Inflammatory macrophage treated with lipopolysaccharide for 4 hours (primary cell): ENCODE measurements around the gene RNF133.
"Not testable (repeated sequence)": the region's sequence is repeated elsewhere in the genome, so short reads cannot be mapped to it uniquely, and the experiment has no call there.

Source experiments
- DNase-seq: peaks from one replicate; pipeline ENCODE4 v3.0.0-alpha.2; 2020

Gene RNF133

DNA sequence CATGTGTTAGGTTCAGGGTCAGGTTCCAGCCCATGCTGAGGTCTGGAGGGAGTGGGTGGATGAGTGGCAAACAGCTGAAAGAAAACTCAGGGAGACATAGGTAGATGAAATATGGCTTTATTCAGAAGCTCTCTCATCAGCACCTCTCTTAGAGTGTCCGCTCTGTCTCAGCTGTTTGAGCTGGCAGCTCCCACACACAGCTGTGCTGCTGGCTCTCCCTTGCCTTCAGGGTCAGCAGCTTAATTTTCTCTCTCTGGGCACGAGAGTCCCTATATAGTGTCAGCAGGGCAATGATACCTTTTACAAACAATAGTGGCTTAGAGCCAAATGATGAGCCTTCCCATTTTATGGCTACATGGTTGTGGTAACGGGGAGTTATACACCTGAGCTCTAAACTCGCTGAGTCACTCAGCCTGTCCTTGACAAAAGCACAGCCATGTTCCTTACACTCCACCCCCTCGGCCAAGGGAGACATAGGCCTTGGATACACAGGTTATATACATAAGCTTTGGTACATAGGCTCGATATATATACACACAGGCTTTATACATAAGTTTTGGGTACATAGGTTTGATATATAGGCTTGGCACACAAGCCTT is 10.4 kb downstream of the RNF133 start:
- DNase-seq = no peak

DNA sequence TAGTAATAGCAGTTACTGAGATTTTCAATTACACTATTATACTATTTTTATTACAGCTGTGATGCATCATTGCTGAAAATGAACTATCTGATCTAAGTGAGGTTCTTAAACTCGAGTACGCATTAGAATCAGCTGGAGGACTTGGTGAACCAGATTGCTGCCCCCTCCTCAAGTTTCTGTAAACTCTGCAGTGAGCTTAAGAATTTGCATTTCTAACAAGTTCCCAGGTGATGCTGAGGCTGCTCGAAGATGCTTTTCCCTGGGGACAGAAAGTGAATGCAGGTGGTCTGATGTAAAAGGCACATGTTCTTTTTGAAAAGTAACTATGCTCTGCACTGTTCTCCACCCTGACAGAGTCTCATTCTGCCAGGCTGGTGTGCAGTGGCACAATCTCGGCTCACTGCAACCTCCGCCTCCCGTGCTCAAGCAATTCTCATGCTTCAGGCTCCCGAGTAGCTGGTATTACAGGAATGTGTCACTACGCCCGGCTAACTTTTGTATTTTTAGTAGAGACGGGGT is 12.5 kb downstream of the RNF133 start:
- no peak for DNase-seq

DNA sequence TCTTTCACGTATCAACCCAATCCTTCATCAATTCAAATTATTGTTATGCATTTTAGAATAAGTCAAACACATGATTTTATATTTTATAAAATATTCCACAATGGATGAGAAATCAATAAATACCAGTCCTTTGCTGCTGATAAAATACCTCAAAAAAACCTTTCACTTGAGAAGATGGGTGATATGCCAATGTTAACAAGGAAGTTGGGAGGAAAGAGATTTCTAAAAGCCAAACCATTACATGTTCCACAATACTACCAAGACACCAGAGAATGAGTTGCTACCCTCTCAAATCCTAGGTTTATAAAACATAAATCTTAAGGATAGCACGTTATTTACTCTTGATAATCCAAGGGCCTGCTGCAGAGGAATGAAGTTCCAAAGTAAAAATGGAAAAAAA is 14.4 kb downstream of the RNF133 start:
- no peak for DNase-seq

DNA sequence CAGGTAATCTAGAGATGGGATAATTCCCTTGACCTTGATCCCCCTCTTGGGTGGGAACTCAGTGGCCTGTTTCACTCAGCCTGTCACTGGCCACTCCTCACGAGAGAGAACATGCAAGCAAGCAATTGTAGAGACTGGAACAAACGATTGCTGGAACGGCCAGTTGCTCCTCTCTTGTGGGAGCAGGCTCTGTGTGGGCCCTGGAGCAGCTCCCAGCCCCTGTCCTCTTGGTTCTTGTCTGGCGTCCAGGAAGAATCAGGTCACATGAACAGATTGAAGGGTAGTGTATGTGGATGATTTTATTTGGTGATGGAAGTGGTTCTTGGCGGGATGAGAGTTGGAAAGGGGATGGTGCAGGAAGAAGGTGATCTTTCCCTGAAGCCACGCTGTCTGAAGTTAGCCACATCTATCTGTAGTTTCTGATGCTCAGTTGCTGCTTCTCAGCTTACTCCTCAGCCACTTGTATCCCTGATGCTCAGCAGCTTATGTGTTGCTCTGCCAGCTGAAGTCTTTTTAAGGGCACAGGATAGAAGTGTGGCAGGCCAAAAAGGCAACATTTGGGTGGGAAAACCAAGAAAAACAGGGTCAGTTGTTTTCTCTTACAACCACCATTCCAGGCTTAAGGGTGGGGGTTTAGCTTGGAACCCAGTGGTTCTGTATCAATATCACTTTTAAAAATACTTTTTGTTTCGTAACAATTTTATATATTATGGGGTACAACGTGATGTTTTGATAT is 15.9 kb downstream of the RNF133 start:
- DNase-seq = no peak

DNA sequence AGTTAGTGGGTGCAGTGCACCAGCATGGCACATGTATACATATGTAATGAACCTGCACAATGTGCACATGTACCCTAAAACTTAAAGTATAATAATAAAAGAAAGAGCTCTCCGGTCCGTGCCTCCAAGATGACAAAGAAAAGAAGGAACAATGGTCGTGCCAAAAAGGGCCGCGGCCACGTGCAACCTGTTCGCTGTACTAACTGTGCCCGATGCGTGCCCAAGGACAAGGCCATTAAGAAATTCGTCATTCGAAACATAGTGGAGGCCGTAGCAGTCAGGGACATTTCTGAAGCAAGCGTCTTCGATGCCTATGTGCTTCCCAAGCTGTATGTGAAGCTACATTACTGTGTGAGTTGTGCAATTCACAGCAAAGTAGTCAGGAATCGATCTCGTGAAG is 17.7 kb downstream of the RNF133 start:
- not testable (repeated sequence) for DNase-seq

DNA sequence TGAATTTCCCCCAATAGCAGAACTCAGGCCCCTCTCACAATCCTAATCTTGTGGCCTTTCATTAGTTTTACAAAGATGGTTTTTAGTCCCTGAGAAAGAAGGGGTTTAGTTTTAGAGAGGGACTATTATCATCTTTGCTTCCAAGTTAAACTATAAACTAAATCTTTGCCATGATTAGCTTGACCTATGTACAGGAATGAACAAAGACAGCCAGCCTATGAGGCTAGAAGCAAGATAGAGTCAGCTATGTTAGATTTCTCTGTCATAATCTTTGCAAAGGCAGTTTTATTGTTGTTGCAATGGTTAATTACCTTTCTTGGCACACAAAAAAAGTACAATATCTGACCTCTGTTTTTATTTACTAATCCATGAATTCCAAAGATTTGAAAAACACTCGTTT is 19.1 kb downstream of the RNF133 start:
- DNase-seq = no peak

DNA sequence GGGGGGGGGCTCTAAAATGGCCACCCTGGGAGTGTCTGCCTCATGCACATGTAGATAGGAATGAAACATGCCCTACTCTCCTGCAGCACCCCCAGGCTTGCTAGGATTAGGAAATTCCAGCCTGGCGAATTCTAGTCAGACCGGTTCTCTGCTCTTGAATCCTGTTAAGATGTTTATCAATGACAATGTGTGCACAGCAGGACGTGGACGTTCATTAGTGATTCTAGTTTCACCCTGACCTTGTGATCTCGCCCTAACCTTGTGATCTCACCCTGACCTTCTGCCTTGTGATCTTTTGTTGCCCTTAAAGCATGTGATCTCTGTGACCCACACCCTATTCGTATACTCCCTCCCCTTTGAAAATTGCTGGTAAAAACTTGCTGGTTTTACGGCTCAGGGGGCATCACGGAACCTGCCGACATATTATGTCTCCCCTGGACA is 19.6 kb downstream of the RNF133 start:
- DNase-seq = not testable (repeated sequence)

DNA sequence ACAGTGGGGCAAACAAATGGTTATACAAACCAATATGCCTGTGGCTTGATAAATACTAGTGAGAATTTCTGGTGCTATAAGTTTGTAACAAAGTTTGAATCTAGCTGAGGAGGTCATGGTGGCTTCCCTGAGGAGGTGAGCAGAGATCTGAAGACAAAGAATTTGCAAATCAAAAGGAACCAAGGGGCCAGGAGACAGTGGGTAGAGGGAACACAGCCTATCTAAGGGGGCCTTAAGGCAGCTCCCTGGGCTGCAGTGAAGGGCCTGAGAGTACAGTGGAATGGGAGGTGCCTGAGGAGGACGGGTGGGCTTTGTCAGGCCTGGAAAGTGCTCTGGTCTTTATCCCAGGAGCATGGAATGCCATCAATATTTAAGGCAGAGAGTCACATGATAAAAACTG is 21.8 kb downstream of the RNF133 start:
- no peak for DNase-seq

DNA sequence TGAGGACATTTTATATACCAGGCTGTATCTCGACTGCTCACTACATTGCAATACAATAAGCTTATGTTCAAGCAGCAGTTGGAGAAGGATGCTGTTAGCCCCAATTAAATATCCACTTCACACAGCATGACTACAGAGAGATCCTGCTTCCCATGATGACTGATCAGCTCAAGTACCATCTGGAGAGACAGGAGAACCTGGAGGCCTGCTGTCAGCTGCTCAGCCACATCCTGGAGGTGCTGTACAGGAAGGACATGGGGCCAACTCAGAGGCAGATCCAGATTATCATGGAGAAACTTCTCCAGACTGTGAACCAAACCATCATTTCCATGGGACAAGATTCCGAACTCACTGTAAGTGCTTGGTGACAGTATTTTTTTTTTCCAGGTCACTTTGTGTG is 22.5 kb downstream of the RNF133 start:
- DNase-seq = no peak

DNA sequence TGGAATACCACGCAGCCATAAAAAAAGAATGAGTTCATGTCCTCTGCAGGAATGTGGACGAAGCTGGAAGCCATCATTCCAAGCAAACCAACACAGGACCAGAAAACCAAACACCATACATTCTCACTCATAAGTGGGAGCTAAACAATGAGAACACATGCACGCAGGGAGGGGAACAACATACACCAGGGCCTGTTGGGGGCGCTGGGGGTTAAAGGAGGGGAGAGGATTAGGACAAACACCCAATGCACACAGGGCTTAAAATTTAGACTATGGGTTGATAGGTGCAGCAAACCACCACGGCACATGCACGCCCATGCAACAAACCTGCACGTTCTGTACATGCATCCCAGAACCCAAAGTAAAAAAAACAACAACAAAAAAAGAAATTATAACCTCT is 23.3 kb downstream of the RNF133 start:
- no peak for DNase-seq

DNA sequence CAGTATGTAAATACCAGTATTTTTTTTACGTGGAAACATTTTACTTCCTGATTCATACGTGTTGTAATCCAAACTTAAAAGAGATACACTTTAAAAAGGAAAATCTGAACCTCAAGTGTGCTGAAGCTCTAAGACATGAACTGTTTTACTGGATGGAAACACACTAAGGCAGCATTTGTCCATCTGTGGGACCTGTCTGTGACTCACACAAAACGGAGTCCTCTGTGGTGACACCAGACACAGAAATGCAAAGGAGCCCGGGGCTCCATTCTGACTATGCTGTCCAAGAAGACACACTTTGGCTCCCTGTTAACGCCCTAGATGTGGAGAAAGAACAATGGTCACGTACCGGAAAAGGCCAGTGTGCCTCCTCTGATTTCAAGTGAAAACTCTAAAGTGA is 23.9 kb downstream of the RNF133 start:
- no peak for DNase-seq

DNA sequence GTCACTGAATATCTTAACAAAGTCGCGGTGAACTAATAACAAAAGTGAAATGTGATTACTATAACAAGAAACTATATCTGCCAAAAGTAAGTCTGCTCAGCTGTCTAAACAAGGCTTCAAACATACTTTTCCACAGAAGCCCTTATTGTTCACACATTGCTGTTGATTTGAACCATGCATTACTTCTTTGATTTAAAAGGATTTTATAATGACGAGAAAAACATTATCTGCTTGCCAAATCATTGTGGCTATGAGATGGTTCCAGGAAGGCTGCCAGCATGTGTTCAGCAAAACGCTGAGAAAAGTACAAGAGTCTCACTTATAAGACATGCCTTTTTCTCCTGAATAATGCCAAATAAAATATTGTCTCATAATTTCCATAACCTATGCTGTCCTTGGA is 24.4 kb downstream of the RNF133 start:
- DNase-seq = no peak

DNA sequence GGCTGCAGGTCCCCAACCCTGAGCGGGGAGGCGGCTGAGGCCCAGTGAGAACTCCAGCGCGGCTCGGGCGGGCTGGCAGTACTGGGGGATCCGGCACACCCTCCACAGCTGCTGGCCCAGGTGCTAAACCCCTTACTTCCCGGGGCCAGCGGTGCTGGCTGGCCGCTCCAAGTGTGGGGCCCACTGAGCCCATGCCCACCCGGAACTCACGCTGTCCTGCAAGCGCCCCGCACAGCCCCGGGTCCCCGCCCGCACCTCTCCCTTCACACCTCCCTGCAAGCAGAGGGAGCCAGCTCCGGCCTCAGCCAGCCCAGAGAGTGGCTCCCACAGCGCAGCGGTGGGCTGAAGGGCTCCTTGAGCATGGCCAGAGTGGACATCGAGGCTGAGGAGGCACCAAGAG is 25.0 kb downstream of the RNF133 start:
- DNase-seq = no peak

DNA sequence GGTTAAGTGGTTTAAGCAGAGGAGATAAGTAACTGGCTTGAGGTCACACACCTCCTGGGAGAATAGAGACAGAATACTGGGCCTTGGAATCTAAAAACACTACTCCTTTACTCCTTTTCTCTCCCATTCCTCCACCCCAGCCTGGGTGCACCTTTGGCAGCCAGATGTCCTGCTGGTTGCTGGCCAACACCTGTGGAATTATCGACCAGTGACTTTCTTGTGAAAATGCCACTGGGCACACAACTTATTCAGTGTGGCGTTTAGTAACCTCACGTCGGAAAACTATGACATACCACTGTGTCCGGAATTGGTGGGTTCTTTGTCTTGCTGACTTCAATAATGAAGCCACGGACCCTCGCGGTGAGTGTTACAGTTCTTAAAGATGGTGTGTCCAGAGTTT is 26.4 kb downstream of the RNF133 start:
- DNase-seq = no peak

DNA sequence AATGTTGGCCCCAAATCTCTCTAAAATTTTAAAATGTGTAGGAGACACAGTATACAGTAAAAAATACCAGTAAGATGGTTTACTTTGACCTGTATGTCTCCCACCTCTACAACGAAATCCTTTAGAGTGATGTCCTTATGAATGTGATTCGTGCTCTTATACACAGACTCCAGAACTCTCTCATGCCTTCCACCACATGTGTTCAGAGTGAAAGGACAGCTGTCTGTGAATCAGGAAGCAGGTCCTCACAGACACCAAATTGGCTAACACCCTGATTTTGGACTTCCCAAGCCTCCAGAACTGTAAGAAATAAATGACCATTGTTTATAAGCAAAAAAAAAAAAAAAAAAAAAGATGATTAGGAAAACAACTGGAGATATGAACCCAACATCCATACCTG is 35.2 kb downstream of the RNF133 start:
- no peak for DNase-seq

DNA sequence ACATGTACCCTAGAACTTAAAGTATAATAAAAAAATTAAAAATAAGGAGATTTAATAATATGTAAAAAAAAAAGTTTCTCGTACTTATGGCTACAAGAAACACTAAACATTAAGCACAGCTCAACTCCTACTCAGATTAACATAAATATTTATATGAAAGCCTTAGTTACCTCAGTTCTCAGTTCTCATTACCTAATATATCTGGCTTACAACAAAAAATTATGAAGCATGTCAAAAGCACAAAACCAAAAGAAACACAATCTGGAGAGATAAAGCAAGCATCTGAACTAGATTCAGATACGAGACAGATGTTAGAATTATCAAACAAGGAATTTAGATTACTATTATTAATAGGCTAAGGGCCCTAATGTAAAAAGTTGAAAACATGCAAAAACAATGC is 40.1 kb downstream of the RNF133 start:
- DNase-seq = no peak

DNA sequence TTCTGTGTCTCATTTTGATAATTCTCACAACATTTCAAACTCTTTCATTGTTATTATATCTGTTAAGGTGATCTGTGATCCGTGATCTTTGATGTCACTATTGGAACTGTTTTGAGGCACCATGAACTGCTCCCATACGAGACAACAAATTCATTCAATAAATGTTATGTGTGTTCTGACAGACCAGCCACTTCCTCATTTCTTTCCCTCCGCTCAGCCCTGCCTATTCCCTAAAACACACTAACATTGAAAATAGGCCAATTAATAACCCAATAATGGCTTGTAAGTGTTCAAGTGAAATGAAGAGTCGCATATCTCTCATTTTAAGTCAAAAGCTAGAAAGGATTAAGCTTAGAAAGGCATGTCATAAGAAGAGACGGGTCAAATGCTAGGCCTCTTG is 45.2 kb downstream of the RNF133 start:
- DNase-seq = no peak

DNA sequence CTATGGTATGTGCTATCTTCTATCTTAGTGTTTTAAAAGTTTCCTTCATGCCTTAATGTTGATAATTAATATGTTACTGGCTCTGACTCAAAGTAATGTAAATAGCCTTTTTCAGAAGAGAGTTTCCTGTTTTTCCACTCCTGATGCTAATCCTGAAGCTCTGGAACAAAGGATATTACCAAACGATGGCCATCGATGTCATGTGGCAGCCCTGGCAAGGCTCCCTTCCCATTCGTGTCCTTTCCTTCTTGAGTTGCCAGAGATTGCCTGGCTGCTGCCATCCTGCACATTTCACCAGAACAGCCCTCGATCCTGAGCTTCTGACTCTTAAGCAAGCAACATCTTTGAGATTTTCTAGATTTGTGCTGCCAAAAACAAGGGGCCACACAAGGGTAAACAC is 46.0 kb downstream of the RNF133 start:
- no peak for DNase-seq

DNA sequence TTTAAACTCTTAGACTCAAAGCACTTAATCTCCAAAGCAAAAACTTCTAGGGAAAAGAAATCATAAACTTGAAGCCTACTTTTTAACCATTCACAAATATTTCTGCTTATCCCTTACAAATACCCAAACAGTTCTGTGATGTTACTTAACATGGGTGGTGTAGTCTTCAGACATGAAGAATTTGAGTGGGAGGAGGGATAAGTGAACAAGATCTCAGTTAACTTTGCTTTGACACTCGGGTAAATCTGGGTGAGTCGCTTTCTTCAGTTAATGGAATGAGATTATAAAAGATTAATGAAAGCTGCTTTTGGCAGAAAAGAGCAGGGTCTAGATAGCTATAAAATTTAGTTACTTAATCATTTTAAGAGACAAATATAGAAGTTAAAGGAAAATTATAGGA is 47.5 kb downstream of the RNF133 start:
- no peak for DNase-seq
